ENCODE data around the gene BAIAP2. TPM values are rescaled to one million over a fixed set of nuclear protein-coding genes. Genes with fewer than 3 reads are reported as not detected.

The BAIAP2 gene
- polyA plus RNA-seq, 2 of the 4 experiments (the other 2 are of a cell fraction): 7.1 to 27.5 TPM

DNA sequence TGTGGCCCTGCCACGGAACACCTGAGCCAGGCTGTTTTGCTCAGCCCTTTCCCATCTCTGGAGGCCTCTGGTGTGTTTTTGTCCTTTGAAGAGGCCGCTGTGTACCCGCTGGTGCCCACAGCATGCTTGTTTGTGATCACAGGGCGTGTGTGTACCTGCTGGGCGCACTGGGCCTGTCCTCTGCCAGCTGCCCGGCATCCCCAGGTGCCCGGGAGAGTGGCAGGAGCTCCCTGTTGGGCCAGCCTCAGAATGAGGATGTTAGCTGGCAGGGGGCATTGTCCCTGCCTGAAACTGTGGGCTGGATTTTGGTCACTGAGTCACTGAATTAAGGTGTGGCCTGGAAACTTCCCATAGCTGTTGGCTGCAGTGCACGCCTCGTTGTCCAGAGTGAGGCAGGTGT lies 31.1 kb downstream of the BAIAP2 start:
- no peak for DNase-seq (ENCODE audit: low read depth in 1 of 2, low spot score in 1 of 2)
- ChIA-PET CTCF (interaction anchor here (1.5 to 6.4 kb wide), 4 partner anchors 20 to 42 kb away, joined by 5 to 41 read pairs (median 14); no protein-coding TSS in a partner anchor), POLR2A (no interaction called here)
- Histone ChIP-seq H3K27ac (peak overlapping the region in 1 of 2 experiments; percentile 27; a peak in 1 of 6 replicates), H3K4me3 (no peak overlapping the region), H3K4me2 (no peak overlapping the region), H3K4me1 (no peaks in the 10 kb centered on the region), H3K9me3 (no peaks in the 10 kb centered on the region)
- 82% methylated on average over 5 of the region's 9 CpGs for WGBS (ENCODE audit: missing lambda C conversion rate)
- TF ChIP-seq JUNB (IDR thresholded peaks at IDR 0.05): no peak
- no peak for TF ChIP-seq PHF8 (IDR thresholded peaks at IDR 0.05; ENCODE audit: borderline replicate concordance, low read depth)
- no peak for TF ChIP-seq CHD4 (IDR thresholded peaks at IDR 0.05; ENCODE audit: borderline replicate concordance)
- no peak for TF ChIP-seq BCL3 (IDR thresholded peaks at IDR 0.05)
- TF ChIP-seq POLR2A (IDR thresholded peaks at IDR 0.05; ENCODE audit: low read length): no peak
- no peak for TF ChIP-seq NR3C1 (IDR thresholded peaks at IDR 0.05)
- TF ChIP-seq, protein P1, sequence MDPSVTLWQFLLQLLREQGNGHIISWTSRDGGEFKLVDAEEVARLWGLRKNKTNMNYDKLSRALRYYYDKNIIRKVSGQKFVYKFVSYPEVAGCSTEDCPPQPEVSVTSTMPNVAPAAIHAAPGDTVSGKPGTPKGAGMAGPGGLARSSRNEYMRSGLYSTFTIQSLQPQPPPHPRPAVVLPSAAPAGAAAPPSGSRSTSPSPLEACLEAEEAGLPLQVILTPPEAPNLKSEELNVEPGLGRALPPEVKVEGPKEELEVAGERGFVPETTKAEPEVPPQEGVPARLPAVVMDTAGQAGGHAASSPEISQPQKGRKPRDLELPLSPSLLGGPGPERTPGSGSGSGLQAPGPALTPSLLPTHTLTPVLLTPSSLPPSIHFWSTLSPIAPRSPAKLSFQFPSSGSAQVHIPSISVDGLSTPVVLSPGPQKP (IDR thresholded peaks at IDR 0.05; ENCODE audit: low read depth, low read length): no peak
- TF ChIP-seq, protein P2, sequence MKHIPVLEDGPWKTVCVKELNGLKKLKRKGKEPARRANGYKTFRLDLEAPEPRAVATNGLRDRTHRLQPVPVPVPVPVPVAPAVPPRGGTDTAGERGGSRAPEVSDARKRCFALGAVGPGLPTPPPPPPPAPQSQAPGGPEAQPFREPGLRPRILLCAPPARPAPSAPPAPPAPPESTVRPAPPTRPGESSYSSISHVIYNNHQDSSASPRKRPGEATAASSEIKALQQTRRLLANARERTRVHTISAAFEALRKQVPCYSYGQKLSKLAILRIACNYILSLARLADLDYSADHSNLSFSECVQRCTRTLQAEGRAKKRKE (CRISPR knock-in tag; IDR thresholded peaks at IDR 0.05; ENCODE audit: low read depth): no peak
- ATAC-seq: no peak
- no peak for FAIRE-seq

GRCh38 chr17:81066771-81067315 lies 31.9 kb downstream of the BAIAP2 start:
- FAIRE-seq: no peak
- Histone ChIP-seq H3K4me1 (no peaks in the 10 kb centered on the region; the same call in 2 of the 3 replicates), H3K9me3 (no peaks in the 10 kb centered on the region), H3K4me2 (no peak overlapping the region), H3K27ac (no peak overlapping the region), H3K4me3 (no peak overlapping the region)
- CTCF ChIA-PET: interaction anchor here (0.7 to 6.4 kb wide), 3 partner anchors 23 to 43 kb away, joined by 3 to 41 read pairs (median 21); no protein-coding TSS in a partner anchor
- no peak for DNase-seq (ENCODE audit: low read depth in 1 of 2, low spot score in 1 of 2)
- no peak for TF ChIP-seq CBX2 (IDR thresholded peaks at IDR 0.05; ENCODE audit: borderline replicate concordance, low read depth)
- no peak for ATAC-seq
- POLR2A ChIA-PET: no interaction called here
- 85% methylated on average over 13 of the region's 16 CpGs for WGBS (ENCODE audit: missing lambda C conversion rate)

DNA sequence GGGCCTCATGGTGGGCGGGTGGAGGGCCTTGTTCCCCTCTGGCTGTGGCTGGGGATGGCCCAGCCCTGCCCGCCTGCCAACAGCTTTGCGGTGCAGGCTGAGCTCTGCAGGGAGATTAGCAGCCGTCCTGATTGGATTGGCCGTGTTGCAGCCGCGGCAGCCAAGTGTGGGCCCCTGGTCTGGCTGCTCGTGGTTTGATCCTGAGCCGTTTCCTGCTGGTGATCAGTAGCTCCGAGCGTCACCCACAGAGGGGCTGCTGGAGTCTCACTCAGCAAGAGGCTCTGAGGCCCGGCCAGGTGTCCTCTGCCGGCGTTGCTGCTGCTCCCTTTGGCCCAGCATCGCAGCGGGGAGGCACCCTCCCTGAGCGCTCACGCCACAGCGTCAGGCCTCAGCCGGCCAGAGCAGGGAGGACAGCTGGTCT lies 32.5 kb downstream of the BAIAP2 start:
- ChIA-PET CTCF (interaction anchor here (0.7 to 1.1 kb wide), 2 partner anchors 24 to 30 kb away, joined by 3 read pairs; no protein-coding TSS in a partner anchor), POLR2A (no interaction called here)
- FAIRE-seq: no peak
- Histone ChIP-seq H3K9me3 (no peaks in the 10 kb centered on the region), H3K4me2 (no peak overlapping the region), H3K4me1 (peaks cover 5% of the 10 kb centered on the region; the same call in 1 of the 3 replicates), H3K4me3 (no peak overlapping the region), H3K27ac (no peak overlapping the region)
- DNase-seq (ENCODE audit: low read depth in 1 of 2, low spot score in 1 of 2): no peak
- no peak for TF ChIP-seq JUN (IDR thresholded peaks at IDR 0.05)
- TF ChIP-seq, protein P1 (IDR thresholded peaks at IDR 0.05; ENCODE audit: low read depth, low read length): no peak
- TF ChIP-seq, protein P2 (CRISPR knock-in tag; IDR thresholded peaks at IDR 0.05; ENCODE audit: low read depth): no peak
- TF ChIP-seq HES2 (IDR thresholded peaks at IDR 0.05): no peak
- no peak for TF ChIP-seq E2F6 (IDR thresholded peaks at IDR 0.05; ENCODE audit: borderline replicate concordance, low read depth)
- no peak for TF ChIP-seq KDM1A (IDR thresholded peaks at IDR 0.05; ENCODE audit: low read depth)
- no peak for TF ChIP-seq EP300 (IDR thresholded peaks at IDR 0.05)
- TF ChIP-seq HOXA7 (CRISPR knock-in tag; IDR thresholded peaks at IDR 0.05): no peak
- no peak for TF ChIP-seq ESRRA (IDR thresholded peaks at IDR 0.05; ENCODE audit: borderline replicate concordance, low read length)
- no peak for TF ChIP-seq SREBF2 (IDR thresholded peaks at IDR 0.05)
- no peak for TF ChIP-seq RARB (CRISPR knock-in tag; IDR thresholded peaks at IDR 0.05)
- TF ChIP-seq CBX8 (IDR thresholded peaks at IDR 0.05): no peak
- TF ChIP-seq JUNB (IDR thresholded peaks at IDR 0.05): no peak
- no peak for TF ChIP-seq RNF2 (IDR thresholded peaks at IDR 0.05; ENCODE audit: borderline replicate concordance, low read depth)
- no peak for TF ChIP-seq RCOR1 (IDR thresholded peaks at IDR 0.05; ENCODE audit: low read depth, low read length)
- no peak for TF ChIP-seq FOXS1 (CRISPR knock-in tag; IDR thresholded peaks at IDR 0.05)
- TF ChIP-seq HOXB13 (CRISPR knock-in tag; IDR thresholded peaks at IDR 0.05; ENCODE audit: low read depth): no peak
- no peak for ATAC-seq
- 99% methylated on average over 8 of the region's 20 CpGs for WGBS (ENCODE audit: missing lambda C conversion rate)

Measured in A549 (cell line).